Activated CD8-positive, alpha-beta memory T cell treated with anti-CD3 and anti-CD28 coated beads, Interleukin-2, amount 50 U/mL, for 1 hour (primary cell): ENCODE data around the gene TM4SF4.

Experiments
- DNase-seq: peaks from one replicate; pipeline ENCODE4 v3.0.0-alpha.2; 2020; ENCODE audit errors: extremely low read depth

The TM4SF4 gene

DNA sequence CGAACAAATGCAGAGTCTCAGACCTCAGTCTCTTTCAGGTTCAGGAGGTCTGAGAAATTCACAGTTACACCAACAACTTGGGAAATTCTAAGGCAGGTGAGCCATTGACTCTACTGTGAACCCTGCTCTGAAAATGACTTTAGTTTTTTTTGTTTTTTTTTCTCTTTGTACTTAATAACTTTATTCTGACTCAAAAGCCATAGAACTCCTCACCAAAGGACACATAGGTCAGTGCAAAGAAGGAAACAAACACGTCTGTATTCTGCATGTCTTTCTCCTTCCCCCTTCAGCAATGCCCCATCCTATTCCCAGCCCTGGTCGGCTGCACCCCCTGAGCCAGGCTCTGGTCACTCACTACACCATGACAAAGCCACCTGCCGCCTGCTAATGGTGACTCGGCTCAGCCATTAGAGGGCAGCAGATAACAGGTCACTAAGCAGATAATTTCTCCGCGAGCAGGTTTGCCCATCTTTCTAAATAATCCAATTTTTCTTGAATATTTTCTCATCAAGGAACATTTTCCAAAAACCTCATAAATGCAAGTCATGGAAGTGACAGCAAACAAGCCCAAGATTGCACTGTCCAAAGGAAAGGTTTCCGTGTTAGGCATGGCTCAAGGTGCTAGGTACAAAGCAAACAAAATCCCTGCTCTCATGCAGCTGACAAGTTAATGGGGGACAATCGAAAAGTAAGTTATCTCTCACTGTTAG lies 37.7 kb downstream of the TM4SF4 start:
- no peak for DNase-seq

- no peak for DNase-seq
Observed at GRCh38 chr3:149514471-149514870, 40.0 kb downstream of the TM4SF4 start.

DNA sequence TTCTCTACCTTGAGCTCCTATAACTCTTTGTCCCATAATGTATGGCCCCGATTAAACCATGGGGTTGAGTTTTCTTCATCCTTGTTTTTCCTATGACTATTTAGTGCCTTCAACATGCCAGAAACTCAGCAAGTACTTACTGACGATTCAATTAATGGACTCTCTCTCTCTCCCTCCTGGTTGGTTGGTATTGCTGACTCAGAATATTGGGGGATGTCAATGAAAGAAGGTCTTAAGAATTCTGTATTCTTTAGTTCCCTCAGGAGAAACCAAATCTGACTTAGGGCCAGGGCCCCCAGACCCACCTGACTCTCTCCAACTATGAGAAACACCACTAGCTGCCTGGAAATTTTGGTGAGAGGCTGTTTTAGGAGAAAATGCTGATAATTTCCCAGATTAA lies 40.8 kb downstream of the TM4SF4 start:
- DNase-seq: no peak

GRCh38 chr3:149516920-149517319 lies 42.4 kb downstream of the TM4SF4 start:
- DNase-seq: no peak

DNA sequence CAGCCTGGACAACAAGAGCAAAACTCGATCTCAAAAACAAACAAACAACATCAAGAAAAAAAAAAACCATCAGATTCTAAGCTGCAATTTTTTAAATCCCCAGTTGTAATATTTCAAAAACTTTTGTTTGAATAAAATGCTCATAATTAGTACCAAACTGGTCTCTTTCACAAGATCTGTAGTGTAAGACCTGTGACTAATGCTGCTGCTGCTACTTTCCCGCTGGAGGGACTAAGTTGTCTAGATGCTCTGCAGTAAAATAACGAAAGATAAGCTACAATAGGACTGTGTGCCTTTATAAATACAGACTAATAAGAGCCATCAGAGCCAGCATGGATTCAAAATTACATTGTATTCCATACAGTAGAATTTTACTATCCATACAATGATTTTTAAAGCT lies 45.4 kb downstream of the TM4SF4 start:
- DNase-seq: no peak

GRCh38 chr3:149523512-149524299 lies 49.2 kb downstream of the TM4SF4 start:
- DNase-seq: no peak

GRCh38 chr3:149527531-149528339 lies 53.2 kb downstream of the TM4SF4 start:
- no peak for DNase-seq

- DNase-seq: no peak
Observed at GRCh38 chr3:149528340-149528650, 53.8 kb downstream of the TM4SF4 start.

- DNase-seq: no peak
Observed at GRCh38 chr3:149529099-149529498, 54.6 kb downstream of the TM4SF4 start.

DNA sequence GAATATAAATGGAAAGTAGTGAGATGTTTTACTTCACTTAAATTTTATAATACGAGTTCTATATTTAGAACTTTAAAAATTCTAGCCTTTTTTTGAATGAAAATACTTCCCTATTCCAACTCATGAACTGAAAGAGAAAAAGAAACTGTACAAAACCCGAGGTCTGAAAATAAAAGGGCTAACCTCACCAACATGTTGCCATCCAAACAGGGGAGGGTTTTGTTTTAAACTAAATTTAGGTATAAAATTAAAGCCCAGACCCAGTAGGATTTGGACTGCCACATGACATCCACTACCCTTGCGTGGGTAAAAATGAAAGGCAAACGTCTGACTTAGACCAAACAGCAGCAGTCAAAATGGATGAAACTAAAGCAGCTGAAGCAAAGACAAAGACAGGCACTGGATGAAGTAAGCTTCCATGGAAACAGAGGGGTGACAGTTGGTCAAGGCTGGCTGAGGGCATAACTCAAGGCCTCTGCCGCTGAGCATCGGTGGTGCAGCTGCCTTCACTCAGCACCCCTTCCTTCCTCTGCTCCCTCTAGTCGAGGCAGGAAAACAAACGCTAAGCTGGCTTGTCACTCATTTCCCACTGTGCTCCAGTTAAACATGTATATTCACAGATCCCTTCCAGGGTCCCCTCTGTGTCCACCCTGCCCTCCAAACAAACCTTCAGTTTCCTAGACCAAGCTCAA lies 58.1 kb downstream of the TM4SF4 start:
- no peak for DNase-seq

- no peak for DNase-seq
Observed at GRCh38 chr3:149534082-149534481, 59.6 kb downstream of the TM4SF4 start.

DNA sequence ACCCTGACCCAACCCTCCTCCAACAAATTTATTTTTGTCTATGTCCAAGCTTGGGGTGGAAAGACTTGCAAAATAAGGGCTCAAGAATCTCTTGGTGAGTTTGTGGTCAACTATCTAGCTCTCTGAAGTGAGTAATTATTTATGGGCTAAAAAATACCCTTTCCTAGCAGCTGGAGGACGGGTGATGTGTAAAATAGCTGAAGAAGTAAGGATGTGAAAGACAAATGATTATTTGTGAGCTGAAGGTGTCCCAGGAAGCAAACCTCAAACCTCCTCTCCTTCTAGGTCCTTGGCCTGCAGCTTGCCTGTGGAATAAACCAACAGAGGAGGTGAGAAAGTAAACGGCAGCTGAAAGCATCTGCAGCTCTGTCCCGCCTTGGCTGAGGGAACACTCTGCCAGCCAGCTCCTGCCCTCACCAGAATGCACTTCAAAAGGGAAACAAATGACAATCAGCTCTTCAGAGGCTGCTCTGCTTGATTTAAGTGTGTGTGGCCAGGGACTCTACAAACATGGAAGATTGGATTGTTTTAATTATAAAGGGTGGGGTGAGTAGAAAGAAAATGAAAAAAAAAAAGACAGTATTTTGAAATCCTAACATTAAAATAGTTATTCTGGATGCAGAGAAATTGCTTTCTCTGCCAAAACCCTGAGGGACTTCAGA lies 60.3 kb downstream of the TM4SF4 start:
- DNase-seq: no peak

- DNase-seq: no peak
Observed at GRCh38 chr3:149535333-149535685, 60.8 kb downstream of the TM4SF4 start.

GRCh38 chr3:149536429-149536828 lies 61.9 kb downstream of the TM4SF4 start:
- DNase-seq: no peak

GRCh38 chr3:149538371-149538770 lies 63.9 kb downstream of the TM4SF4 start:
- no peak for DNase-seq

- no peak for DNase-seq
Observed at GRCh38 chr3:149541091-149541491, 66.6 kb downstream of the TM4SF4 start.

DNA sequence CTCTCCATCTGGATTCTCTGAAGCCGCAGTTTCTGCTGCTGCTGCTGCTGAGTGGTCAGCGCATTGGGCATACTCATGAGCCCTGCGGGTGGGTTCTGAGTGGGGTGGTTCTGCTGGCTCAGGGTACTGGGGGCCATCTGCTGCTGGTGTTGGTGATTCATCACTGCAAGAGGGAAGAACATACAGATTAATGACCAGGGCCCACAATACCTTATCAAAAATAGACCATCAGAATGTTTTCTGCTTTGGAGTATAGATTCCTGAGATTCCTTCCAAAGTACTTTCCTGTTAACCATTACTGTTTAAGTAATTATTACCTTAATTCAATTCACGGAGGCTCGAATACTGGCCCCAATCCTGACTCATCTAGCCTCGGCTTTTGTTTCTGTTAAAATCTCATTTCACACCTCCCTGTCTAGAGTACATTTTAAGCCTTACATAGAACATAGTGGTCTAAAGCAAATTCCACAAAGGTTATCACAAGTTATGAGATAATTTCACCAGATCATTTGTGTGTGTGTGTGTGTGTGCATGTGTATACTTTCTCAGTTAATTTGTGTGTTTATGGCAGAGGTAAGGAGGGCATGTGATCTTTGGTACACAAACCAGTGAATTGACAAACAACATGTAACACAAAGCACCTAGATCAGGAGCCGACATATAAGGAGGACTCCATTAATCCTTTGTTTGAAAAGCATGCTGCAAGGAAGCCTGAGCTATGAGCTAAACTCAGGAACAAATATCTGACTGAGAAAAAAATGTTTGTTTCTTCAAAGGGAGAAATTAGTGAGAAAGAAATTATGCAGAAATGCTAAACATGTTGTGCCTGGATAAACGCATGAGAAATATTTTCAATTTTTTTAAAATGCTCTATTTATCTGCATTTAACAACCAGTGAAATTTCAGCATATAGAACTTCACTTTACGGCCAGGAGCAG lies 68.1 kb downstream of the TM4SF4 start:
- DNase-seq: no peak

DNA sequence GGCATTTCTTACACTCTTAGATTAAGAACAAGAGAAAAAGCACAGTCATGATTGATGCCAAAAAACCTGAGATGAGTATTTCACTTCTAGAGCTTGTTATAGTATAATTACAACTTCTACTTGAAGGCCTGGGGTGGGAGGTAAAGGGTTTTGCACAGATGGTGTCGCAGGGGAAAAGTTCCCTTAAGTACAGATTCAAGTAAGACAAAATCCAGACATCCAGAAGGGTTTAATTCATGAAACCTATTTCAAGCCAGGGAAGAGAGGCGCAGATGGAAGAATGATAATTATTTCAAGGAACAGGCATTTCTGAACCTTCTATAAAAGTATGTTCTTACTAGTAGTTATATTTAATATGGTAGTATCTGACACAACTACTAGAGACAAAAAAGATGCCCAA lies 70.6 kb downstream of the TM4SF4 start:
- DNase-seq: no peak

DNA sequence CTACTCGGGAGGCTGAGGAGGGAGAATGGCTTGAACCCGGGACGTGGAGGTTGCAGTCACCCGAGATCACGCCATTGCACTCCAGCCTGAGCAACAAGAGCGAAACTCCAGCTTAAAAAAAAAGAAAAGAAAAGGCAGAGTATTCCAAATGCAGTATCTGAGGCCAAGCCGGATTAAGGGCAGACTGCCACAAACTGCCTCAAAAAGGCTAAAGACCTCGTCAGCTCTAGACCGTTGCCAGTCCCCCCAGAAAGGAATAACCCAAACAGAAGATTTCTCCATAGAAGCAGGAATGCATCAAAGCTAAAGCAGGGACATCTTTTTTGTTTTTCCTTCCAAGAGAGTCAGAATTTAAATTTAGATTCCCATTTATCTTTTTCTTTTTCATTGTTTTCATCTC lies 72.9 kb downstream of the TM4SF4 start:
- DNase-seq: no peak

- DNase-seq: no peak
Observed at GRCh38 chr3:149547954-149548668, 73.6 kb downstream of the TM4SF4 start.
